NCI-H1694 (cell line): ENCODE data around the gene PANK4.
"Not testable (repeated sequence)": the region's sequence is repeated elsewhere in the genome, so short reads cannot be mapped to it uniquely, and the experiment has no call there.

Experiments
- DNase-seq: peaks from one replicate; lab custom pipeline; 2025; lab: John Stamatoyannopoulos, UW

The PANK4 gene

DNA sequence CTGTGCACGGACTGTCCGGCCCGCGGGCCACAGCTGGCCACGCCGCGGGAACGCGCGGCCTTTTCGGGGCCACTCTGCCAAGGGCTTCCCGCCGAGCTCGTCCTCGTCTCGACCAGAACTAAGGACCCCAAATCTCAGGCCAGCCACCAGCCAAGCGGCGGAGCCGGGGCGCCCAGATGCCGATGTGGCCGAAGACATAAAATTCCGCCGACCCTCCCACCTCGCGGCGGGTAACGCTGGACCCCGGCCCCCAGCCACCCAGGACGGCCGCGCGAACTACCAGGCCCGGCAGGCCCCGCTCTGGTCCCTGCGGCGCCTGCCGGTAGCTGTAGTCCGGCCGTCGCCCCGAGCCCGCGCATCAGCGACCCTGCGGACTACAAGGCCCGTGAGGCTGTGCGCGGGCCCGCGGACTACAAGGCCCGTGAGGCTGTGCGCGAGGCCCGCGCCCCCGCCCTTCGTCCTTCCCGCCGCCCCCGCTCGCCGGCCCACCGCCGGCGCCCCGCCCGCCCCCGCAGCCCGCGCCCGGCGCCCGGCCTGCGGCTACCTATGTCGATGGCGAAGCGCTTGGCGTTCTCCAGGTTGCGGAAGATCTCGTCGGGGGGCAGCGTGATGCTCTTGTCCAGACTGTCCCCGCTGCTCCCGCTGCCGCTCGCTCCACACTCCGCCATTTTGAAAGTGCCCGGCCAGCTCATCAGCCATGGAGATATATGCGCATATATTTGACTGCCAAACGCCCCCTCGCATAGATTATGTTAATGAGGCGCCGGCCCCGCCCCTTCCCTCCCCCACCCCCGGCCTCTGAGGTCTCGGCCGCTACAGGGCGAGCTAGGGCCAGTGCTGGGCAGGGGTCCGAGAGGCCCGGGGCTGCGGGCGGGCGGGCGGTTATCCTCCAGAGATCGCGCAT lies at the start of gene PANK4:
Gene PANK4 (minus strand): TSS at position 677 of the 904 bp plus-strand sequence. CDS start 9 bp downstream, at position 668.
- DNase-seq, result peak; percentile 47

DNA sequence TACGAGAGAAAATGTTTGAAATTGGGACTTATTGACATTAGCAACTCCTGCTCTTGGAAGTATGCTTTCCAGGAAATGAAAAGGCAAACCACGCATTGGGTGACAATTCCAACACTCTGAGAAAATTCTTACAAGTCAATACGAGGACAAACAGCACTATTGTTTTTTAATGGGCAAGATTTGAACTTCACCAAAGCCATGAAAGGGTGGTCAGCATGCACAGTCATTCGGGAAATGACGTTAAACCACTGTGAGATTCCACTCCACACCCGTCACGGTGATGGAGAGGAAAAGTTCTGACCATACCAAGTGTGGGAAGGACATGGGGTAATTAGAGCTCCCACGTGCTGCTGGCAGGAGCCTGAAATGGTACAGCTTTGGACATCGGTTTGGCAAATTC lies 48.0 kb upstream of the PANK4 start:
- DNase-seq, result no peak

DNA sequence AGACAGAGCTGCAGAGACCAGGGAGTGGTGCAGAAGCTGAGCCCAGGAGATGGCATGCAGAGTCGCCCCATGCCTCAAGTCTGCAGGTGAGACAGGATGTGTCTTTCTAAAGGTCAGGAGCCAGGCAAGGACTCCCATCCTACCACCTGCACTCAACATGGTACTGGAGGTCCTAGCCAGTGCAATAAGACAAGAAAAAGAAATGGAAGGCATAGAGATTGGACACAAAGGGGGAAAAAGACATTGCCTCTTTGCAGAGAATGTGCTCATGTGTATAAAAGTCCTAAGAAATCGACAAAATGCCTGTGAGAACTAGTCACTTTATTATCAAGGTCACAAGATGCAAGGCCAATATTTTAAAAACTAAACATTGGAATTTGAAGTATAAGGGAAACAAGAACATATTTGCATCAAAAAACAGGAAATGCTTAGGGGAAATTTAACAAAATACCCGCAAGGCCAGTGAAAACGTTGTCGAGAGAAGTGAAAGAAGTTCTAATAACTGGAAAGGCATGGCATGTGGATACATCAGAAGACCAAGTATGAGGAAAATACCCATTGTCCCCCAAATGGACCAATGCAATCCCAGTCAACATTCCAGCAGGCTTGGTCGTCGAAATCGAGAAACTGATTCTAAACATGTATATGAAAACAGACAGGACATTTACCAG lies 47.0 kb upstream of the PANK4 start:
- DNase-seq, result no peak

DNA sequence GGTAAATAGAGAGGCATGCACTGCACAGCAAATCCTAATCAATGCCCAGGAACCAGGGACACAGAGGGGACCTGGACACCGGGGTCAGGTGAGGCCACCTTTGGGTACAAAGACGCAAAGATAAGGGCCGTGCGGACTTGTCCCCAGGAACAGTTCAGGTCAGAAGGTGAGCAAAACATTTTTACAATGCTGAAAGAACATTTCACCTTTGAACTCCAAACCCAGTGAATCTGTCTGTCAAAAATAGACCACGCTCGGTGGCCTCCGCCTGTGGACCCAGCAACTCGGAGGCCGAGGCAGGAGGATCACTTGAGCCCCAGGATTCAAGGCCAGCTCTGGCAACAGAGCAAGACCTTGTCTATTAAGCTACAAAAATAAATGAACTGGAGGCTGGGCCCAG lies 45.0 kb upstream of the PANK4 start:
- no peak for DNase-seq

DNA sequence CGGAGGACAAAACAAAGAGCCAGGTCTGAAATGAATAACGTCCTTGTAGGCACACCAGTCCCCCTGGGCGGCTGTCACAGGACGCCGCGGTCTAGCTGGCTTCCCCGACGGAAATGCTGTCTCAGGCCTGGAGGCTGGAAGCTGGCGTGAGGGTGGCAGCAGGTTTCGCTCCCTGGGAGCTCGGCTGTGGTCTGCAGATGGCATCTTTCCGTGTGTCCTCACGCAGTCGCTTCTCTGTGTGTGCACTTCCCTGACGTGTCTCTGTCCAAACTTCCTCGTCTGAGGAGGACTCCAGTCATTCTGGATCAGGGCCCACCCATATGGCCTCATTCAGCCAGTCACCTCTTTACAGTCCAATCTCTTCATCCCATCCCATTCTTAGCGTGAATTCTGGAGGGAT lies 43.9 kb upstream of the PANK4 start:
- DNase-seq, result no peak

DNA sequence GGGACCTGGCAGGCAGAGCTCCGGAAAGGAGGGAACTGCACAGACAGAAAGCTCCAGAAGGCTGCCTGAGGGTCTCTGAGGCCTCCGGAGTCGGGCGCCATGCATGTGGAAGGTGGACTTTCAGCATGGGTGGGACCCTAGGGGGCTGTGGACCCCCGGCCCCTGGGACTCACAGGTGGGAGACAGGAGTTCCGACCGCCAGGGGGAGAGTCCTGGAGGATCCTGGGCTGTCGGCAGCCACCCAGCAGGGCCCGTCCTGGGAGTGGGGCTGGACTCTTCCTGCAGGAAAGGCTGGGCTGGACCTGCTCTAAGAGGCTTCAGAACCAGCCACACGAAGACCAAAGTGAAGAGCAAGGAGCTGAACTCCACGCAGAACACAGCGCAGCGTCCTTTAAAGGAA lies 43.3 kb upstream of the PANK4 start:
- not testable (repeated sequence) for DNase-seq

DNA sequence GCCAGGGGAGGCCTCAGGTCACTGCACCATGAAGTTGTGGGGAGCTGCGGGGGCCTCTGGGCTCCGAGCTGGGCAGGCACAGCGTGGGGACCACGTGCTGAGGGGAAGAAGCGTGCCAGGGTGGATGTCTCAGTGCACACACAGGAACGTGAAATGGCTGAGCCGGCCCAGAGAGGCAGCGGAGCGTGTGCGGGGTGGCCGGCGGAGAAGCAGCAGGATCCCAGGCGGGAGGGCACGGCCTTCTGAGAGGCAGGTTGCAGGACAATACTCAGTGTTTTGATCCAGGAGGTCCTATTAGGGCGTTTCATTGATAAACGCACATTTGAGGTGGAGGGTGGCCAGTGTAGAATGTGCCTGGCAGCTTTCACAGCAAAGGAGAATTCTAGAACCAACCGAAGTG lies 42.7 kb upstream of the PANK4 start:
- DNase-seq, result no peak

DNA sequence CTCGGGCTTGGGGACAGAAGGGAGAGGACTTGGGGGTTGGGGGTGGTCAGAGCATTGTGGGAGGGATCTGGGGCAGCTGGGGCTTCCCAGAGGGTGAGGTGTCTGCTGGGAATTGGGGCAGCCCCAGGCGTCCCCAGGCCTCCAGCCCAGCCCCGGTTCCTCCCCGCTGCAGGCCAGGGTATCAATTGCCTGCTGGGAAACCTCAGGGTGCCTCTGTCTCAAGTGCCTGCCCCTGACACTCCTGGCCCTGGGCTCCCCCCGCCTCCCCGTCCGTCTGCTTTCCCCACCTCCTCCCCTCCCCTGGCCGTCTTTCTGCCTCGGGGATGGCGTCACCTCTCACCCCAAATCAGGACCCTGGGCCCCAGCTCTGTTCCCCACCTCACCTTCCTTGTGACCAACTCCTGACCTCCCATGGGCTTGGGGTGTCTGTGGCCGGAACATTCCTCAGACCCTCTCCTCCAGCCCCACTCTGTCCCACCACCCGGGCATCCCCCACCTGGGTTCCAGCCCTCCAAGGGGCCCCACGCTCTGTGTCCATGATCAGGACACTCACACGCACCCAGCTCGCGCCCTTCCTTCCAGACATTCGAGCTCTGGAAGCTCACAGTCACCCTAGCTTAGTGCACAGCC lies 41.9 kb upstream of the PANK4 start:
- not testable (repeated sequence) for DNase-seq

DNA sequence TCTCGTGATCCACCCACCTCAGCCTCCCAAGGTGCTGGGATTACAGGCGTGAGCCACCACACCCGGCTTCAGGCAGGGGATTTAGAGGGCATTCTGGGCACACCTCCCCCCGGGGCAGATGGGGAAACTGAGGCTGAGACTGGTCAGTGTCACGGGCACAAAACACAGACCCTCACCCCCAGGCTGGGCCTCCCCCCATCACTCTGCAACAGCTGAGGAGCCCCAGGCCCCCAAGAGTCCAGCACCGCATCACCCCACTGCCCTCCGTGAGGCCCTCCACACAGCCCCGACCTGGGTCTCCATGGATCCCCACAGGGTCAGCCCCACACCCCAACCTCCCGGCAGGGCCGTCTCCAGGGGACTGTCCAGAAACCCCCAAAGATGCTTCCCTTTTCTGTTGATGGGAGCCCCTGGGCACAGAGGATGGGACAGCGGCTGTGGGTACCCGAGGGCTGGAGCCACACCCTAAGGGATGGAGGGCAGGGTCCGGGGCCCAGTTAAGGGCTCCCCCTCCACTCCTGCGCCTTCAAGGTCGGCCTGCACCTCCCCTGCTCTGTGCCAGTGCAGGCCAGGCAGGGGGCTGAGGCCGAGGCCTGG lies 40.8 kb upstream of the PANK4 start:
- no peak for DNase-seq

DNA sequence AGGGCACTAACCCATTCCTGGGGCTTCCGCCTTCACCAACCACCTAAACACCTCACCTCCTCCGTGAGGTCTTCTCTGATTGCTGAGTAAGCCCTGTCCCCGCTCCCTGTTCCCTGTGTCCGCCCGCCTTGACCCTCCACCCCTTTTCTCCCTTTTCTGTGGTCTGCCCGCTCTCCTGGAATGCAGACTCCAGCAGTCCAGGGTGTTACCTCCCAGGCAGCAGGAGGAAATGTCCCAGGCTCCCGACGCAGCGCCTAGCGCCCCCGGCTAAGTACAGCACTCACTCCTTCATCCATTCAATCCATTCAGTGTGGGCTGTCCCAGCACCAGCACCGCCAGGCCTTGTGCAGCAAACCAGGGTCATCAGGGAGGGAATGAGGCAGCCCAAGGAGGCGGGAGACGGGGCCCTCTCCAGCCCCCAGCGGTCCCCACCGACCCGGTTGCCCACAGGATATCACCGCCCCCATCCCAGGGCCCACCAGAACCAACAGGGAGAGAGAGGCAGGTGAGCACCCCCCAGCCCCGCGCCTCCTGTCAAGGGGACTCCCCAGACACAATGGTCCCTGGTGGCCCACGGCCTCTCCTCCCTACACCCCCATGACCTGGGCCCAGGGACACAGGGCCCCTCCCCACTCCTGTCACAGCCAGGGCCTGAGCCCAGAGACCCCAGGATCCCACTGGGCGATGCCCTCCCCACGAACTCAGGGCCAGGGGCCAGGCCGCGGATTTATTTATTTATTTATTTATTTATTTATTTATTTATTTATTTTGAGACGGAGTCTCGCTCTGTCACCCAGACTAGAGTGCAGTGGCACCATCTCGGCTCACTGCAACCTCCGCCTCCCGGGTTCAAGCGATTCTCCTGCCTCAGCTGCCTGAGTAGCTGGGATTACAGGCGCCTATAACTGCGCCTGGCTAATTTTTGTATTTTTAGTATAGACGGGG lies 40.0 kb upstream of the PANK4 start:
- DNase-seq, result no peak

DNA sequence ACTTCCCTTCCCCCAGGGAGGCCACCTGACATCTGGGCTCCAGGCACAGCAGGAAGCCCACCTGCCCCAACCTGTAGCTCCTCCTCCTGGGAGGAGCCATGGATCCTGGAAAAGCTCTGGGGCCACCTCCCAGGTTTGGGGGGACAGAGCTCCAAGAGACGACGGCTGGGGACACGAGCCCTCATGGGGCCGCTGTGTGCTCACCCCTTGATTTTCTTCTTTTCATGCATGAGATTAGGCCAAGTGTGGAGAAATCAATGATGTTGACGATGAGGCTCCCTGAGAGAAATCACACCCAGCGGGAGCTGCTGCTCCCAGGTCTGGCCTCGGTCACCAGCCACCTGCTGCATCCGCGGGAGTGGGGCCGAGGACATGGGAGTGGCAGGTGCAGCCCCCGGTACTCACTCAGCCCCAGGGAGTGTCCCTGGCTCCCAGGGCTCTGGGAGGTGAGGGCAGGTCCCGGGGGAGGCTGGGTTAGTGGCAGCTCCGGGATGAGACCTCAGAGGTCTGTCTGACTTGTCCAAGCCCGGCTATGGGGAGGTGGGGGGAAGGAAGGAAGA lies 38.5 kb upstream of the PANK4 start:
- no peak for DNase-seq

DNA sequence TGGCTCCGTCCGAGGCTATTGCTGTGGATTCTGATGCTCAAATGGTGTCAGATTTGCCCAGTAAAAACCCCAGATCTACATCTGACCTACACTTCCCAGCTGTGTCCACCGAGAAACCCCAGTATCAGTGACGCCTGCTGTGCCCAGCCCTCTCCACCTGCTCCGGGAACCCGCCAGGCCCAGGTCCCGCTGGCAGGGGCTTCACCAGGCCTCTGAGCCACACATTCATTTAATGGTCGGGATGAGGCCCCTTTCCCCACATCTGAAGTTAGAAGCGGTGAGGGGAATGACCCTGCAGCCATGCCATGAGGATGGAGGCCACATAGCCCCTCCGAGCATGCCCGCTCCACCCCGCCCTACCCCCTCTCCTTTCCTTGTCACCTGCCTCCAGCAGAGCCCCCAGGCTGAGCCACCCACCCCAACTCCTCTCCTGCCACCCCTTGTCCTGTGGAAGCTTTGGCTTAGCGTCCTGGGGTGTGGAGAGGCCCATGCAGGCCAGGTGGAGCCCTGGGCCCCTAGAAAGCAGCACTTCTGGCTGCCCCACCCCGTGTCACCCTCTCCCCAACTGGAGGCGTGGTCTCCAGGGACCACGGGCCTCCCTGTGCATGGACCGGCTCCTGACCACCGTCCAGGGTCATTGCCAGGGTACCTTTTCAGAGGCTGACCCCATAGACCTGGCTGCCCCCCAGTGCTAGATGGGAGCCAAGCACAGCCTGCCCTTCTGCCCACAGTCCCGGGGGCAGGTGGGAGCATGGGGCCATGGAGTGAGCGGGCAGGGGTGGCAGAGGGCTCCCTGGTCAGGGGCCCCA lies 37.8 kb upstream of the PANK4 start:
- DNase-seq, result no peak

DNA sequence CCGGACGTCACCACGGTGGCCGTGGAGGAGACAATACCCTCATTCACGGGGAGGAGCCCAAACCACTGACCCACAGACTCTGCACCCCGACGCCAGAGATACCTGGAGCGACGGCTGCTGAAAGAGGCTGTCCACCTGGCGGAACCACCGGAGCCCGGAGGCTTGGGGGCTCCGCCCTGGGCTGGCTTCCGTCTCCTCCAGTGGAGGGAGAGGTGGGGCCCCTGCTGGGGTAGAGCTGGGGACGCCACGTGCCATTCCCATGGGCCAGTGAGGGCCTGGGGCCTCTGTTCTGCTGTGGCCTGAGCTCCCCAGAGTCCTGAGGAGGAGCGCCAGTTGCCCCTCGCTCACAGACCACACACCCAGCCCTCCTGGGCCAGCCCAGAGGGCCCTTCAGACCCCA lies 36.8 kb upstream of the PANK4 start:
- DNase-seq, result no peak

DNA sequence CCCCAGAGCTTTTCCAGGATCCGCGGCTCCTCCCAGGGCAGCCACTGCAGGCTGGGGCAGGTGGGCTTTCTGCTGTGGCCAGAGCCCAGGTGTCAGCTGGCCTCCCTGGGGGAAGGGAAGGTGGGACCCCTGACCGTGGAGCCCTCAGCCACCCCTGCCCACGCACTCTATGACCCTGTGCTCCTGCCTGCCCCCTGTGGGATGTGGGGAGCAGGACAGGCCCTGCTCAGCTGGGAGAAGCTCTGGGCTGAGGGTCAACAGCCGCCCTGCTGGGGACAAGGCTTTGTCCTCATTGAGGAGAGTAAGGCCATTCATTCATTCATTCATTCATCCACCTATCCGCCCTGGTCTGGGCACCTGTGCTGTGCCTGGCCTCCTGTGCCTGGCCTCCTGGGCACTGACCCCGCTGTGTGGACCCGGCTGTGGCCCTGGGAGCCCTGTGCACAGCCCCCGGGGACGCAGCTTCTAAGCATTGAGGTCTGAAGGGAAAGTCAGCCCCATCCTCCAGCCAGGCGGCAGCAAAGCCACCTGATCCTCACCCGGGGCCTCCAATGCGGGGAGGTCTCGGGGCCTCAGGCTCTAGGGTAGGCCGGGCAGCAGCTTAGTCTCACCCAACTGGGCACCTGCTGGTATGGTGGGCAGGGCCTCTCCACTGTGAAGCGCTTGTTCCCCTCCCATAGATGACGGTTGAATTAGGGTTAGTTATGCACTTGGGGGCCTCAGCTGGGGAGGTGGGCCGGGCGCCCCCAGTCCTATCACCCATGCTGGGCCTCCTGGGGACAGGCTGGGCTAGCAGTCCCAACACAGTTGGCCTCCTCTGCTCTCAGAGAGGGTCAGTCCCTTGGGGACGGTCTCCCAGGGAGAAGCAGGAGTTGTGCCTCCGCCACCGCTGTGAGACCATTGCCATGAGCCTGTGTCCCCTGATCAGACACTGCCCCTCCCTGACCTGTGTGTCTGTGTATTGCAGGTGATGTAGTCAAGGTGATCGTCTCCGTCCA lies 35.8 kb upstream of the PANK4 start:
- DNase-seq, result no peak

DNA sequence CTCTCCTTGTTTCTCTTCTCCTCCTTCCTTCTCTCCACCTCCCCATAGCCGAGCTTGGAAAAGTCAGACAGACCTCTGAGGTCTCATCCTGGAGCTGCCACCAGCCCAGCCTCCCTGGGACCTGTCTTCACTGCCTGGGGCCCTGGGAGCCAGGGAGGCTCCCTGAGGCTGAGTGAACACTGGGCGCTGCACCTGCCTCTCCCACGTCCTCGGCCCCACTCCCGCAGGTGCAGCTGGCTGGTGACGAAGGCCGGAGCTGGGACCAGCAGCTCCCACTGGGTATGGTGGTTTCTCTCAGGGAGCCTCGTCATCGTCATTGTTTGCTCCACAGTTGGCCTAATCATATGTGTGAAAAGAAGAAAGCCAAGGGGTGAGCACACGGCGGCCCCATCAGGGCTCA lies 35.0 kb upstream of the PANK4 start:
- DNase-seq, result no peak

DNA sequence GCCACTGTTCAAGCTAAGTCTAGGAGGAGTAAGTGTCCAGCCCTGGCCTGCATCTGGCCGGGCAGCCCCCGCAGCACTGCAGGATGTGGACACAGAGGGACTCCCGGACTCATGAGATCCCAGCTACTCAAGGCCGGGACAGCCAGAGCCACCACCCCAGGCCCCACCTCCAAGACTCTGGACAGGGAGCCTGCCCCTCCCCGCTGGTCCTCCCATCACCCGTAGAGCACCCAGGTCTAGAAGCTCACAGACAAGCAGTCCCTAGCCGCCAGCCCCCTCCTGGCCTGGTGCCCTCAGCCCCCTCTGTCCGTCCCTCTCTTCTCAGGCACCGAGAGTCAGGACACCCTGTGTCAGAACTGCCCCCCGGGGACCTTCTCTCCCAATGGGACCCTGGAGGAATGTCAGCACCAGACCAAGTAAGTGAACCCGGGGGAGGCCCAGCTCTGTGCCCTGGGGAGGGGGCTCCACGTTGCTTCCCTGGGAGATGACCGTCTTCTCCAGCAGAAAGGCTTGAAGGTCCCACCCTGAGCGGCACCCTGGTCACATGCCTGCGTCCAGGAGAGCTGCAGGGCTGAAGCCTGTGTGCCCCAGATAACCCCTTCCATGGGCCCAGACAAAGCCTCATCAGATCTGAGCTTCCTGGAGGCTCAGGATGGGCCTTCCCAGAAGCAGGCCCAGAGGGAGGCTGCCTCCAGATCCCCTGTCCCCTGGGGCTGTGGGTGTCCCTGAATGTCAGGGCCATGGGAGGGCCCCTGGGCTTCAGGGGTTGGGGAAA lies 34.1 kb upstream of the PANK4 start:
- DNase-seq, result no peak

DNA sequence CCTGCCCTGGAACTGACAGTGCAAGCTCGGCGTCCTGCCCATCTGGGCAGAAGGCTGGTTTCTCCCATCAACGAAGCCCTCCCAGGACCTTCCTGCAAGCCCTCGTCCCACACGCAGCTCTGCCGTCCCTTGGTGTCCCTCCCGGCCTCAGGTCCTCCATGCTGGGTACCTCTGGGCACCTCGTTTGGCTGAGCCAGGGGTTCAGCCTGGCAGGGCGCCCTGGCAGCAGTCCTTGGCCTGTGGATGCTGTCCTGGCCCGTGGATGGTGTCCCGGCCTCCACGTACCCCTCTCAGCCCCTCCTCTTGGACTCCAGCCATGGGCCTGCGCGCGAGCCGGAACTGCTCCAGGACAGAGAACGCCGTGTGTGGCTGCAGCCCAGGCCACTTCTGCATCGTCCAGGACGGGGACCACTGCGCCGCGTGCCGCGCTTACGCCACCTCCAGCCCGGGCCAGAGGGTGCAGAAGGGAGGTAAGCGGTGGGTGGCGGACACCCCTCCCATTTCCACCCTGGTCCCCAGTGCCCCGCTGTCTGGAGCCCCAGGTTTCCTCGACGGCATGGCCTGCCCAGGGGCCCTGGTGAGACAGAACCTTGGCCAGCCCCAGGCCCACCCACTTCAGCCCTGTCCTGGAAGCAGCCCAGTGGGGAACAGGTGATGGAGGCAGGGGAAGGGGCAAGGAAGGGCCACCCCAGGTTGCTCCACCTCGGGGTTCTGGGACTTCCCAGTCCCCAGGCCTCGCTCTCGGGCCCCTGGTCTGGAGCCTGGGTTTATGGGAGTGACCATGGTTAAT lies 33.3 kb upstream of the PANK4 start:
- no peak for DNase-seq
